Mesodermal cell (in vitro differentiated cells): ENCODE measurements around the gene KTN1.

Source experiments
- H3K27ac ChIP-seq: 2 replicates; pipeline ENCODE4 v1.7.0; 2013; ENCODE audit warnings: mild to moderate bottlenecking, low read depth, low read length, moderate library complexity; ENCODE audit not compliant: severe bottlenecking
- H3K36me3 ChIP-seq: 2 replicates; pipeline ENCODE4 v1.7.1; 2013; ENCODE audit warnings: mild to moderate bottlenecking, low read length, moderate library complexity; ENCODE audit not compliant: control insufficient read depth, insufficient read depth
- H3K4me1 ChIP-seq: one replicate; pipeline ENCODE4 v1.7.1; 2013; ENCODE audit warnings: mild to moderate bottlenecking, low read length; ENCODE audit not compliant: insufficient read depth, control insufficient read depth, poor library complexity, severe bottlenecking
- H3K4me3 ChIP-seq: 2 replicates; pipeline ENCODE4 v1.7.0; 2013; ENCODE audit warnings: low read length, control low read depth, mild to moderate bottlenecking; ENCODE audit not compliant: insufficient read depth, poor library complexity, severe bottlenecking; ENCODE audit errors: extremely low read depth
- H3K9me3 ChIP-seq: 2 replicates; pipeline ENCODE4 v1.7.1; 2013; ENCODE audit warnings: mild to moderate bottlenecking, low read length, moderate library complexity; ENCODE audit not compliant: control insufficient read depth
- WGBS, 2 experiments: methylation state at CpG; one replicate each; pipeline ENCODE4 v1.1.5; 2013; ENCODE audit warnings: missing lambda C conversion rate in 2 of 2; ENCODE audit not compliant: insufficient coverage in 2 of 2; 5-methylcytosine and 5-hydroxymethylcytosine counted together

The KTN1 gene

DNA sequence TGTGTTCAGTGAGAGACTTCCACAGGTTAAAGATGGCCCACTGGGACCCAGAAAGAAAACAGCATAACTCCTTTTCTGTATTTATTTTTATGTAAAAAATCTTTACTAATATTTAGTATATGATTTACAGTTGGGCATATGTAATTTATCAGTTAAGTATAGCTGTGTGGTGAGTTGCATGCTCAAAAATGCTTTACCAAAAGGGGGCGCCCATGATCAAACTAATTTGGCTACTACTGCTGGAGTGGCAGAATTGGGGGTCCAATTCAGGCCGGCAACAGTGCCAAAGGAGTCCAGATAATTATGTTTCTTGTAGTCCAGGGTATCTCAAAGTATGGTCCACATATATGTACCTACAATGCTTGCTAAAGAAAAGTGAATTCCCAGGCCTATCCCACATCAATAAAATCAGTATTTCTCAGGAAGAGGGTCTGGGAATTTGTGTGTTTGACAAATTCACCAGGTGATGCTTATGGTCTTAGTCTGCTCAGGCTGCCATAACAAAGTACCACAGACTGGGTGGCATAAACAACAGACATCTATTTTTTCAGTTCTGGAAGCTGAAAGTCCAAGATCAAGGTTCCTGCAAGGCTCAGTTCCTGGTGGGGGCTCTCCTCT lies 152.0 kb downstream of the KTN1 start:
- Histone ChIP-seq H3K4me1 (peaks cover 4% of the 10 kb centered on the region), H3K27ac (no peak overlapping the region), H3K9me3 (peaks cover 10% of the 10 kb centered on the region), H3K36me3 (no peaks in the 10 kb centered on the region), H3K4me3 (no peak overlapping the region)
- WGBS, 2 experiments = 0 to 11% methylated on average over 1 of the region's 2 CpGs

- Histone ChIP-seq H3K4me1 (peaks cover 4% of the 10 kb centered on the region), H3K4me3 (no peak overlapping the region), H3K9me3 (peaks cover 10% of the 10 kb centered on the region), H3K27ac (no peak overlapping the region), H3K36me3 (no peaks in the 10 kb centered on the region)
- 77 to 78% methylated on average over 2 to 3 of the region's 3 CpGs for WGBS, 2 experiments
Observed at GRCh38 chr14:55733599-55733998, 153.6 kb downstream of the KTN1 start.
